ENCODE results near the gene CIB4.

DNA sequence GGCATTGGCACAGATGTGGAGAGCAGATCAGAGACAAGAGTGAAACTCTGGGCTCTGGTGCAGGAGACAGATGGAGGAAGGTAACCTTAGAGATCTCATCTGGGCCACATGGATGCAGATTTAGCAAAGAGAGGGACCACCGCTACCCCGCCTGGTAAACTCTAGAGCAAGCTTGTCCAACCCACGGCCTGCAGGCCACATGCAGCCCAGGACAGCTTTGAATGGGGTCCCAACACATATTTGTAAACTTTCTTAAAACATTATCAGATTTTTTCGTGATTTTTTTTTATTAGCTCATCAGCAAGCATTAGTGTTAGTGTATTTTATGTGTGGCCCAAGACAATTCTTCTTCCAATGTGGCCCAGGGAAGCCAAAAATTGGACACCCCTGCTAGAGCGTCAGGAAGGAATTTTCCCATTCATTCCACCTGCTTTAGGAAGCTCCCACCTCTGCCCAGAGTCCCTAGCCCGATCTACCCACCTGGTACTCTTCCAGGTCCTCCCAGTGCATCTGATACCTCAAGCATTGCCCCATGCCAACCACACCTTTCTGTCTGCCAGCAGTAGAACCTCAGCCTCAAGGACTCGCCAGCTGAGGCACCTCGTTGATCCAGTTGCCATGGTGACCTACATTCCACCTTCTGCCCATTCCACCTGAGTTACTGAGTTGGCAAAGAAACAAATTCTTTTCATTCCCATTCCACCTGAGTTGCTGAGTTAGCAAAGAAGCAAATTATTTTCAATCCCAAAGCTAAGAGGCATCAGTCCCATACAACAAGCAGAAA is at the start of gene CIB4:
- TF ChIP-seq, protein P1, sequence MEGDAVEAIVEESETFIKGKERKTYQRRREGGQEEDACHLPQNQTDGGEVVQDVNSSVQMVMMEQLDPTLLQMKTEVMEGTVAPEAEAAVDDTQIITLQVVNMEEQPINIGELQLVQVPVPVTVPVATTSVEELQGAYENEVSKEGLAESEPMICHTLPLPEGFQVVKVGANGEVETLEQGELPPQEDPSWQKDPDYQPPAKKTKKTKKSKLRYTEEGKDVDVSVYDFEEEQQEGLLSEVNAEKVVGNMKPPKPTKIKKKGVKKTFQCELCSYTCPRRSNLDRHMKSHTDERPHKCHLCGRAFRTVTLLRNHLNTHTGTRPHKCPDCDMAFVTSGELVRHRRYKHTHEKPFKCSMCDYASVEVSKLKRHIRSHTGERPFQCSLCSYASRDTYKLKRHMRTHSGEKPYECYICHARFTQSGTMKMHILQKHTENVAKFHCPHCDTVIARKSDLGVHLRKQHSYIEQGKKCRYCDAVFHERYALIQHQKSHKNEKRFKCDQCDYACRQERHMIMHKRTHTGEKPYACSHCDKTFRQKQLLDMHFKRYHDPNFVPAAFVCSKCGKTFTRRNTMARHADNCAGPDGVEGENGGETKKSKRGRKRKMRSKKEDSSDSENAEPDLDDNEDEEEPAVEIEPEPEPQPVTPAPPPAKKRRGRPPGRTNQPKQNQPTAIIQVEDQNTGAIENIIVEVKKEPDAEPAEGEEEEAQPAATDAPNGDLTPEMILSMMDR (conservative IDR thresholded peaks at IDR 0.05; ENCODE audit: low read depth, low read length) = no peak
- TF ChIP-seq RFX5 (IDR thresholded peaks at IDR 0.05; ENCODE audit: low read depth, low read length) = no peak
- no peak for TF ChIP-seq POLR2A (IDR thresholded peaks at IDR 0.05; ENCODE audit: low read depth, low read length)
- no peak for TF ChIP-seq BHLHE40 (IDR thresholded peaks at IDR 0.05; ENCODE audit: low read depth, low read length)
- TF ChIP-seq RAD21 (IDR thresholded peaks at IDR 0.05; ENCODE audit: low read length) = no peak

Data from IMR-90 (cell line).